GM12875 (cell line): ENCODE results near the gene BHLHA9.
A peak's percentile ranks its signal among the peaks of the same experiment; 100 is the strongest.

Experiments used
- H3K4me3 ChIP-seq: one replicate; pipeline ENCODE4 v1.5.1; 2011; ENCODE audit warnings: low read depth, low read length, control low read depth
- CTCF ChIP-seq: IDR thresholded peaks from 2 replicates; pipeline ENCODE4 v1.5.1; 2011; ENCODE audit warnings: low read depth, mild to moderate bottlenecking, control low read depth, inconsistent platforms, low read length, moderate library complexity, borderline replicate concordance; ENCODE audit not compliant: insufficient read depth

Gene BHLHA9

GRCh38 chr17:1270210-1271029 lies at the start of gene BHLHA9:
BHLHA9 (plus strand) TSS chr17:1270444; CDS start chr17:1270564, 120 bp downstream.
- no peak within 1 kb of the TSS for H3K4me3 ChIP-seq
- TF ChIP-seq CTCF = no peak

- no peak overlapping the region for H3K4me3 ChIP-seq
Observed at GRCh38 chr17:1221209-1221608, 49.0 kb upstream of the BHLHA9 start.

GRCh38 chr17:1222321-1222720 lies 47.9 kb upstream of the BHLHA9 start:
- H3K4me3 ChIP-seq = no peak overlapping the region
- TF ChIP-seq CTCF = no peak

More at GRCh38 chr17:1221209-1221608, 49.0 kb upstream of the BHLHA9 start:
- no peak for TF ChIP-seq CTCF

- no peak for TF ChIP-seq CTCF
Observed at GRCh38 chr17:1223662-1224061, 46.6 kb upstream of the BHLHA9 start.

GRCh38 chr17:1224330-1224729 lies 45.9 kb upstream of the BHLHA9 start:
- no peak for TF ChIP-seq CTCF
- H3K4me3 ChIP-seq = no peak overlapping the region

More at GRCh38 chr17:1223662-1224061, 46.6 kb upstream of the BHLHA9 start:
- no peak overlapping the region for H3K4me3 ChIP-seq

- H3K4me3 ChIP-seq = no peak overlapping the region
- no peak for TF ChIP-seq CTCF
Observed at GRCh38 chr17:1226308-1226707, 43.9 kb upstream of the BHLHA9 start.

GRCh38 chr17:1227365-1227764 lies 42.9 kb upstream of the BHLHA9 start:
- H3K4me3 ChIP-seq = peak overlapping the region; percentile 91
- TF ChIP-seq CTCF = no peak
